T-helper 2 cell treated with Interferon-gamma antibody and Interleukin-4, amounts not matched to agents 100 ng/mL and 5 ng/mL, for 36 hours (primary cell): ENCODE data around the gene ZNF76. TPM values are rescaled to one million over a fixed set of nuclear protein-coding genes. Genes with fewer than 3 reads are reported as not detected.
"Not testable (repeated sequence)": the region's sequence is repeated elsewhere in the genome, so short reads cannot be mapped to it uniquely, and the experiment has no call there.

Experiments
- intact Hi-C: fragments of 100-400 bp; cut with micrococcal nuclease; formaldehyde crosslinking; loops from one replicate; pipeline ENCODE4 v1.15.1; 2023
- total RNA-seq: library from RNA; stranded (reverse); gene quantifications from 2 replicates; pipeline ENCODE4 v1.2.3, GENCODE V29; 2022

Gene ZNF76
- total RNA-seq, 1 donor from 2014 or later, result 40.7 TPM

DNA sequence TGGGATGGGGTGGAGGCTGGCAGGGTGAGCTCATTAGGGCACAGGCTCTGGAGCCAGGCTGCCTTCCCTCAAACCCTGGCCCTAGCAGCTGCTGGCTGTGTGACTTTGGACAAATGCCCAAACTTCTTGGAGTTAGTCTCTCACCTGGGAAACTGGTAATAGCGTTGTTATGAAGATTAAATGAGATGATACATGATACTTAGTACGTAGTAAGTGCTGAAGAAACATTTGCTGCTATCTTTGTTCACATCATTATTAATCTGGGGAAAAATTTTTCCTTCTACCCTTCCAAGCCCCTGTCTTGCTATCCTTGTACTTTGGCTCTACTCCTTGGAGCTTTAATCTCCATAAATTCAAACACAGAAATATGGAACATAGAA, 60.5 kb downstream of the ZNF76 start:
- intact Hi-C loops, result no loop called here

DNA sequence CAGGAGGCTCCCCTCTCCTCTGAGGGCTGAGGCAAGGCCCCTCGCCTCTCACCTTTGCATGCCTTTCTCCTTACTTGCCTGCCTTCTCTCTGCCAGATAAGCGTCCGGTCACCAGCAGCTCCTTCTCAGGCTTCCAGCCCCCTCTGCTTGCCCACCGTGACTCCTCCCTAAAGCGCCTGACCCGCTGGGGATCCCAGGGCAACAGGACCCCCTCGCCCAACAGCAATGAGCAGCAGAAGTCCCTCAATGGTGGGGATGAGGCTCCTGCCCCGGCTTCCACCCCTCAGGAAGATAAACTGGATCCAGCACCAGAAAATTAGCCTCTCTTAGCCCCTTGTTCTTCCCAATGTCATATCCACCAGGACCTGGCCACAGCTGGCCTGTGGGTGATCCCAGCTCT, 61.6 kb downstream of the ZNF76 start:
- intact Hi-C loops, result no loop called here

DNA sequence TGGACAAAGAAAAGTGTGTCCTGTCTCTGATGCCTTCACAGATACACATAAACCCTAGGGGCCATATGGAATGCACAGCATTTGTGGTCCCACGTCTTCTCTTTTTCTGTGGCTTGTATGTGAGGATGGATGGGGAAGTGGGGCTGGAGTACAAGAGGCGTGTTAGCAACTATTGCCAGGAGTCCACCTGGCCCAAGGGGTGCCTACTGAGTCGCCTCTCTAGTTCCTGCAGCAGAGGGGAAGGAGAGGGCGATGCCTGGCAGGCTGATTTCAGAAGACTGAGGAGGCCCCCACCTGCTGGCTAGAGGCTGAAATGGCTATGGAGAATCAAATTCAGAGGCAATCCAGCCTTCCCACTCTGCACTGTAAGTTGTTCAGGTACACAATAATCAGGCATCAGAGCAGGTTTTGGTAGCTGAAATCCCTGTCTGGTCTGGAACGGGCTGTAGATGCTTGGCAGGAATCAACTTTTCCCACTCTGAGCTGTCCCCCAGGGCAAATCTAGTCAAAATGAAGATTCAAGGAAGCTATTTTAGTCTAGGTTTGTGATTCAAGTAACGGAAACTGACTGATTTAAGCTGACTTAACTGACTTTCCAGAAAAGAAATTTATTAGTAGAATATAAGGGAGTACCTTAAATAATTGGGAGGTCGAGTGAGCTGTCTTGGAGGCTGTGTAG, 68.0 kb downstream of the ZNF76 start:
- intact Hi-C loops, result loop anchor here (1.0 kb wide), 2 partner anchors 24 to 30 kb away; partner anchors contain the start of gene DEF6

DNA sequence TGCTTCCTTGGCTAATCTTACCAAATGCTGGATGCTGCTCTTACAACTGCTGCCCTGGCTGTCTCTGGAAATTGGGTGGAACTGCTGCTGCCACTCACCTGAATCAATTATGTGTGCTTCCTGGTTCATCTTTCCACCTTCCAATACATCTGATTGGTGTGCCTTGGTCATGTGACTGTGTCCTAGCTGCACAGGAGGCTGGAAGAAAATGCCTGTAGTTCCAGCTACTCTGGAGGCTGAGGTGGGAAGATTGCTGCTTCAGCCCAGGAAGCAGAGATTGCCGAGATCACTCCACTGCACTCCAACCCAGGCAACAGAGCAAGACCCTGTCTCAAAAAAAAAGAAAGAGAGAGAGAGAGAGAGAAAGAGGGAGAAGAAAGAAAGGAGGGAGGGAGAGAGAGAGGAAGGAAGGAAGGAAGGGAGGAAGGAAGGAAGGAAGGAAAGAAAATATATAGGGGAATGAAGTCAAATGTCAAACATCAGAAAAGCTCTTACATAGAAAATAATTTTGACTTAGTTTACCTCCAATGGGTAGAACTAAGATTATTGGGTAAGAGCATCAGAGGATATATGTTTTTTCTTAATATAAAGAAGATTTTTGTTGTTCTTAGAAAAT, 68.7 kb downstream of the ZNF76 start:
- intact Hi-C loops, result no loop called here

DNA sequence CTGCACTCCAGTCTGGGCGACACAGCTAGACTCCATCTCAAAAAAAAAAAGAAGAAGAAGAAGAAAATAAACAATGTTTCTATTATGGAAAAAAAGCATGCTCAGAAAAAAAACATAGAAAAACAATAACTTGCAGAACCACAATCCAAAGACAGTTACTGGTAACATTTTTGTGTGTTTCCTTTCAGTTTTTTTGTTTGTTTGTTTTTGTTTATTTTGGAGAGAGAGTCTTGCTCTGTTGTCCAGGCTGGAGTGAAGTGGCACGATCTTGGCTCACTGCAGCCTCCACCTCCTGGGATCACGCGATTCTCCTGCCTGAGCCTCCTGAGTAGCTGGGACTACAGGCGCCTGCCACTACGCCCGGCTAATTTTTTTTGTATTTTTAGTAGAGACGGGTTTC, 69.4 kb downstream of the ZNF76 start:
- intact Hi-C loops, result not testable (repeated sequence)

DNA sequence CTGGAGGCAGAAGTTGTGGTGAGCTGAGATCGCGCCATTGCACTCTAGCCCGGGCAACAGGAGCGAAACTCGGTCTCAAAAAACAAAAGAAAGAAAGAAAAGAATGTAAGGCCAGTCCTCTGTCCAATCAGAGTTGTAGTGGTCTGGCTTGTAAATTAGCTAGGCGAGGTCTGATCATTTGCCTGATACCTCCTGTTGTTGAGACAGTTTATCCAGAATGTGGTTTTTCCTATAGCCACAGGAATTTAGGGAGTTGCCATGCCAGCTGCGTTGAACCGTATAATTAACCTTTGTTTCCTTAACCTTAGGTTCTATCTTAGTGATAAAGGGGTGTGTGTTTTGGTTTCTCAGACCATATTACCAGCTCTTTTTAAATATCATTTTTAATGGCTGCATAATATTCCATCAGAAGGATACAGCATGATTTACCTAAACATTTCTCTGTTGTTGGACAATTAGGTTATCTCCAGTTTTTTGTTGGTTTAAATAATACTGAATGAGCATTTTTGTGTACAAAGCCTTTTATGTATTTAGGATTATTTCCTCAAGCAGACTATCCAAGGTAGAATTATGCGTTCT, 71.1 kb downstream of the ZNF76 start:
- intact Hi-C loops, result no loop called here

DNA sequence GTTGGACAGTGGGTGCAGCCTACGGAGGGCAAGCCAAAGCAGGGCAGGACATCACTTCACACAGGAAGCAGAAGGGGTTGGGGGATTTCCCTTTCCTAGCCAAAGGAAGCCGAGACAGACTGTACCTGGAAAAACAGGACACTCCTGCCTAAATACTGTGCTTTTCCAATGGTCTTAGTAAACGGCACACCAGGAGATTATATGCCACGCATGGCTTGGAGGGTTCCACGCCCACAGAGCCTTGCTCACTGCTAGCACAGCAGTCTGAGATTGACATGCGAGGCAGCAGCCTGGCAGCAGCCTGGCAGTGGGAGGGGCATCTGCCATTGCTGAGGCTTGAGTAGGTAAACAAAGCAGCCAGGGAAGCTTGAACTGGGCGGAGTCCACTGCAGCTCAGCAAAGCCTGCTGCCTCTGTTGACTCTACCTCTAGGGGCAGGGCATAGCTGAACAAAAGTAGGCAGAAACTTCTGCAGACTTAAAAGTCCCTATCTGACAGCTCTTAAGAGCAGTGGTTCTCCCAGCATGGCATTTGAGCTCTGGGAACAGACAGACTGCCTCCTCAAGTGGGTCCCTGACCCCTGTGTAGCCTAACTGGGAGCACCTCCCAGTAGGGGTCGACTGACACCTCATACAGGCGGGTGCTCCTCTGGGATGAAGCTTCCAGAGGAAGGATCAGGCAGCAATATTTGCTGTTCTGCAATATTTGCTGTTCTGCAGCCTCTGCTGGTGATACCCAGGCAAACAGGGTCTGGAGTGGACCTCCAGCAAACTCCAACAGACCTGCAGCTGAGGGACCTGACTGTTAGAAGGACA, 72.7 kb downstream of the ZNF76 start:
- intact Hi-C loops, result not testable (repeated sequence)

DNA sequence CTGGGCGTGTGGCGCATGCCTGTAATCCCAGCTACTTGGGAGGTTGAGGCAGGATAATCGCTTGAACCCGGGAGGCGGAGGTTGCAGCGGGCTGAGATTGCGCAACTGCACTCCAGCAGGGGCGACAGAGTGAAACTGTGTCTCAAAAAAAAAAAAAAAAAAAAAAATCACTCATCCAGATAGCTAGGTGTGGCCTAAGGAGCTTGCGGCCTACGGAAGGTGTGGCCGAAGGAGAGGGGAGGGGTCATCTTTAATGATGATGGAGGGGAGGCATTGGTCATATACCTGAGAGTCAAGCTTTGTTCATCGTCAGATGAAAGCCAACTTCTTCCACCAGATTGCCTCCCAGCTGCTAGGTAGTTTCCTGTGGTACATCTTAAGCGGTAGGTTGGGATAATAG, 82.0 kb downstream of the ZNF76 start:
- intact Hi-C loops, result no loop called here

DNA sequence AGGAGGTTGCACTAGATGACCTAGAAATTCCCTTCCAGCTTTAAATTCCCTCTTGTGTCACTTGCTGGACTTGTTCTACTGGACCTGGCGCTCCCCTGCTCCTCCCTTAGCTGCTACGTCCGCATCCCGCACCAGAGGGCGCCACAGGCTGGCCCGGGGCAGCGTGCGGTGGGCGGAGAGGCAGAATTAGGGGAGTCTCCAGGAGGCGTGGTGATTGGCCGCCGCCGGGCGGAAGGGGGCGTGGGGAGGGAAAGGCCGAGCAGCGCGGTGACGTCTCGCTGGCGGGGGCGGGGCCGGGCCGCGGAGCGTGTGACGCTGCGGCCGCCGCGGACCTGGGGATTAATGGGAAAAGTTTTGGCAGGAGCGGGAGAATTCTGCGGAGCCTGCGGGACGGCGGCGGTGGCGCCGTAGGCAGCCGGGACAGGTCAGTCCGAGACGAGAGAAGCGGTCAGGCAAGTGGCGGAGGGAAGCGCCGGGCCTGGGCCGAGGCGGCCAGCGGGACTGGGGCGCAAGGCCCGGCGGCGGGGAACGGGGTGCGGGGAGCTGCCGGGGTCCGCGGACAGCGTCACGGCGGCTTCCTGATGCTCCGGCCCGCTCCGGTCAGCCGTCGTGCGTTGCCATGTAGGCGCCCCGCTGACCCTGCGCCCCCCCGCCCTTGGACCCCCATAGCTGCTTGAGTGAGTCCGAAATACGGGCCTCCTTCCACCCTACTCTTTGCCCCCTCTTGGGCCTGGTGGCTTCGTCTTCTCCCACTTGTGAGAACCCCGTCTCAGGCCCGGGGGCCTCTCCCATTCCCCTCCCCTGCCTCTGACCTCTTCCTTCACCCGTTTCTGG, 82.9 kb downstream of the ZNF76 start, which contains the start of gene PPARD:
Gene PPARD, plus strand, starts transcription at position 301 of the 834 bp plus-strand sequence. CDS start 68,530 bp downstream, outside the sequence.
- intact Hi-C loops, result loop anchor here (1.0 to 2.0 kb wide), 6 partner anchors 45 to 210 kb away; partner anchors contain the start of genes DEF6, RPL10A and ZNF76

DNA sequence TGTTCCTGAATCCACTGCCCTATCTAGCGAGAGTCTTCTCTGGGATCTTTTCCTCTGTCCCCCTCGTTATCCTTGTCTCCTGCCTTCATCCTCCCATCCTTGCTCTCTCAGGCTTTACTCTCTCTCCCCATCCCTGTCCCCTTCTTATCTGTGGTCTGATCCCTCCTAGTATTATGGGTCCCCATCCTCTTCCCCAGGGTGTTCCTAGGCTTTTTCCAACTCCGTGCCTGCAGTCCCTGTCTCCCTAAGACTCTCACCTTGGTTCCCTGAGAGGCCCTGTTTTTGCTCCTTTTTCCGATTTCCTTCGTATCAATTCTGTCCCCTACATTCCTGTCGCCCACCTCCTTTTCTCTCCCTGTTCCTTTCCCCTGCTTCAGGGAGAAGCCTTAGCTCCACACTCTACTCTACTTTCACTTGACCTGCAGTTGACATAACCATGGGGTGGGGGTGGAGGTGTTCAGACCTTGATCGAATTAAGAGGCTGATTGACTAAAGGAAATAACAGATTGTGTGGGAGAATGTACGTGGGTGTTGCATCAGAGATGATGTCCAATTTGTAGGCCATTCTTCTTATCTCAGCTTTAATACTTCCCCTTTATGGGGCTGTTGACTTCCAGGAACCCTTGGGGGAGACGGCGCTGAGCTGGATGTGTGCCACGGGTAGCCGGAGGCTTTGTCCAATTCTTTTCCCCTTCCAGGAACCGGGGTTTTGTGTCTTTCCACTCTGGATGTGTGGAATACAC, 83.7 kb downstream of the ZNF76 start:
- intact Hi-C loops, result loop anchor here (2.0 kb wide), 2 partner anchors 76 to 210 kb away; no protein-coding TSS in a partner anchor

DNA sequence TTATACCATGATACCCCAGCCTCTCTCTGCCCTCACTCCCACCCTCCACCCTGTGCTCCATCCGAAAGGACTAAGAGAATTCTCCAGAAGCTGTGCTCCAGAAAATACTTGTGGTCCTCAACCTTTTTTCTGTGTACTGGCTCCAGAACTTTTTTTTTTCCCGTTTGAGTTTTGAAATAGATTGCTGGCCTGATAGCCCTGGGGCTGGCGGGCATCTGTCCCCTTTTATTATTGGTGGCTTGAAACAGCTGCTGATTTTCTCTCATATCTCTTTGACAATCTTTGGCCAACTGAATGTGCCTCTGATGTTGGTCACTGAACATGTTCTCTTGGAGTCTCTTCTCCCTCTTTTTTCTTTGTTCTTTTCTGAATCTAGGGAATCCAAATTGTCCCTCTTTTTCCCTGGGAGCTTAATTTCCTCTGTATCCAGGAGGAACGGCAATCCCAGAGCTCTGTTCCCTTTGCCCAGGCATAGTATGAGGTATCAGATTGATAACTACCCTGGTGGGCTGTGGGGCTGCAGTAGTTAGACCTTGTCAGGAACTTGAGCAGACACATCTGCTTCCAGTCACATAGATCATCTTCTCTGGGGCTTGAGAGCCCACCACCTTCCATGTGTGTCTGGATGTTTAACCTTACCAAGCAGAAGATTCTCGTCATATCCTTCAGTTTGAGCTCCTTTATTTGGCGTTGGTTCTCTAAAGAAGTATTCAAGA, 84.5 kb downstream of the ZNF76 start:
- intact Hi-C loops, result loop anchor here (2.0 kb wide), 2 partner anchors 75 to 209 kb away; no protein-coding TSS in a partner anchor

Other genes with a start within 250 kb of the ZNF76 start
- gene TCP11, start 118.4 kb upstream of the ZNF76 start, total RNA-seq, result not detected in 2 replicates
- gene SCUBE3, start 45.8 kb upstream of the ZNF76 start, total RNA-seq, result not detected in 2 replicates
- 204 and 209 TPM in 2 replicates for gene DEF6, start 38.1 kb downstream of the ZNF76 start, total RNA-seq
- 18.0 and 19.9 TPM in 2 replicates for gene PPARD, start 82.8 kb downstream of the ZNF76 start, total RNA-seq
- gene FANCE, start 192.6 kb downstream of the ZNF76 start, total RNA-seq, result 14.9 and 15.4 TPM in 2 replicates
- gene RPL10A, start 208.7 kb downstream of the ZNF76 start, total RNA-seq, result 1,417 and 1,442 TPM in 2 replicates
- 0.14 and 0.23 TPM in 2 replicates for gene TEAD3, start 237.3 kb downstream of the ZNF76 start, total RNA-seq